Activated T-cell treated with anti-CD3 and anti-CD28 coated beads for 4 hours (primary cell): ENCODE data around the gene LIN7C.
"Not testable (repeated sequence)": the region's sequence is repeated elsewhere in the genome, so short reads cannot be mapped to it uniquely, and the experiment has no call there.

Experiments
- DNase-seq: peaks from one replicate; pipeline ENCODE4 v3.0.0-alpha.2; 2020

The LIN7C gene

GRCh38 chr11:27468995-27469695 is 37.4 kb downstream of the LIN7C start:
- no peak for DNase-seq

DNA sequence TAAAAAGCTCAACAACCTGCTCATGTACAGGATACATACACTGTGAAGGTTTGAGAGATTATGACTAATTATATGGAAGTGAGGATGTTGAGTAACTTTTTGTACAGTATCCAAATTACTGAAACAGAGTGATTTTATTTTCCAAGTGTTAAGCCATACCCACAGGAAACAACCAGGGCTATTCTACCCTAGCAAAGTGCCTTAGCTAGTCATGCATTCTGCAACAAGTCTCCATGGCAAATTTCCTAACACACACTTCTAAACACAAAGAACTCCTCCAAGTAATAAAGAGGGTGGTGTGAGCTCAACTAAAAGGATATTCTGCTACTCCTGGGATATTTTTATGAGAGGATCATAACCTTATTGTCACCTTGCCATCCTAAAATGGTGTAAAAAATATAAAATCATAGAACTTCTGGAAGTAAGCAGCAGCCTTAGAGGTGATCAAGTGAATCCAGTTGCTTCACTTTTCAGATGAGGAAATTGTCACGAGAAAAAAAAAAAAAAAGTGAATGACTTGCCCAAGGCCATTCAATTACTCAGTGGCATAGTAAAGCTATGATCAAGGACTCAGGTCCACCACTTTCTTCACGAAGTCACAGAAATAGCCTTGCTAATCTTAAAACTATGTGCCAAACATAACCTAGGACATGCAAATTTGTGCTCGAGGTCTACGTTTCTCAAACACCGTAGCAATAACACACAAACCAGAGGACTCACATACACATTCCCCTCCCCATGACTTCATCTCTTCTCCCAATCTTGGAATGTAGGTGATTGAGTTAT is 38.2 kb downstream of the LIN7C start:
- DNase-seq = no peak

DNA sequence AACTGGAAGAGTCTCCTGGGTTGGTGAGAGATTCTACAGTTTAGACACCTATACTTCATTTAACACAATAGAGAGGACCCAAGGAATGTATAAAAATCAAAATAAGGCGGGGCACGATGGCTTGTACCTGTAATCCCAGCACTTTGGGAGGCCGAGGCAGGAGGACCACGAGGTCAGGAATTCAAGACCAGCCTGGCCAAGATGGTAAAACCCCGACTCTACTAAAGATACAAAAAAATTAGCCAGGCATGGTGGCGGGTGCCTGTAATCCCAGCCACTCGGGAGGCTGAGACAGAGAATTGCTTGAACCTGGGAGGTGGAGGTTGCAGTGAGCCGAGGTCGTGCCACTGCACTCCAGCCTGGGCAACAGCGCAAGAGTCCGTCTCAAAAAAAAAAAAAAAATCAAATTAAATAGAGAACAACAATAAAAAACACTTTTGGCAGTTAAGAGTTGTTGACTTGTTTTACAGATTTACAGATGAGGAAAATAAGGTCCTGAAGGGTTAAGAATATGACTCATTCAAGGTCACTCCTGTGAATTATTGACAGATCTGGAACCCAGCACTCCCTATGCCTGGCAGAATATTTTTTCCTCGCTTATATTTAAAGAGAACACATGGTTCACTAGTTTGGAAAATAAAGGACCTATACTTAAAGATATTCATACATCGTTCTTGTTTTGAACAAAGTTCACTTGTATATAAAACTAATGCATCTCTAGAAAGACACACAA is 39.2 kb downstream of the LIN7C start:
- no peak for DNase-seq

DNA sequence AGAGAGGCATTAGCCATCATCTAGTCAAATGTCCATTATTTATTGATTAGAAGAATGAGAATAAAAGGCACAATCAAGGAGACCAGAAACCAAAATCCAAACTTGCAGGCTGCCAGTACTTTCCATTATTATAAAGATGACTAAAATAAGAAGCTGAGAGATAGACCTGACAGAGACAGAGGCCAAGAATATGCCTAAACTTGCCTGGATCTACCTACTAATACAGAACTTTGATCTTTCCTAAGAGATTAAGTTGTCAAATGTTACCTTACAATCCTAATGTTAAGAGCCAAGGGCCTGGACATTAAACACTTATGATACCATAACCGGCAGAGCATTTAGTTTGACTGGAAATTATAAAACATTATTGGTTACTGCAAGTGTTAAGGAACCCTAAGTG is 40.2 kb downstream of the LIN7C start:
- no peak for DNase-seq

- DNase-seq = no peak
Observed at GRCh38 chr11:27465629-27466028, 40.9 kb downstream of the LIN7C start.

GRCh38 chr11:27464909-27465308 is 41.7 kb downstream of the LIN7C start:
- DNase-seq = no peak

- no peak for DNase-seq
Observed at GRCh38 chr11:27464289-27464696, 42.3 kb downstream of the LIN7C start.

DNA sequence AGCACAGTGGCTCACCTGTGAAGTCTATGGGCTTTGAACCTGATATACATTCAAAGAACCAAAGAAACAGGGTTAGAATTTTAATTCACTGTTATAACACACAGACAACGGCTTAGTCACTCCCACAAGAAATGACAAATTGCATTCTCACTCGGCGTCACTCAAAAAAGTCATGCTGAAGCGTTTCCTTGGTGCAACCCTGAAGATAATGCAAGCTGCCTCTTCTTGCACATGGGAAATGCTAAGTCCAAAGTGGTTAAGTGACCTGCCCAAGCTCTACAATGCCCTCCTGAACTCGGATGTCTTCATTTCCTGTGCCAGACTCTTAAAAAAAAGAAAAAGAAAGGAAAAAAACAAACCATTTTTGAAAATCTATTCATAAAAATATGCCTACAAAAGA is 44.0 kb downstream of the LIN7C start:
- DNase-seq = no peak

DNA sequence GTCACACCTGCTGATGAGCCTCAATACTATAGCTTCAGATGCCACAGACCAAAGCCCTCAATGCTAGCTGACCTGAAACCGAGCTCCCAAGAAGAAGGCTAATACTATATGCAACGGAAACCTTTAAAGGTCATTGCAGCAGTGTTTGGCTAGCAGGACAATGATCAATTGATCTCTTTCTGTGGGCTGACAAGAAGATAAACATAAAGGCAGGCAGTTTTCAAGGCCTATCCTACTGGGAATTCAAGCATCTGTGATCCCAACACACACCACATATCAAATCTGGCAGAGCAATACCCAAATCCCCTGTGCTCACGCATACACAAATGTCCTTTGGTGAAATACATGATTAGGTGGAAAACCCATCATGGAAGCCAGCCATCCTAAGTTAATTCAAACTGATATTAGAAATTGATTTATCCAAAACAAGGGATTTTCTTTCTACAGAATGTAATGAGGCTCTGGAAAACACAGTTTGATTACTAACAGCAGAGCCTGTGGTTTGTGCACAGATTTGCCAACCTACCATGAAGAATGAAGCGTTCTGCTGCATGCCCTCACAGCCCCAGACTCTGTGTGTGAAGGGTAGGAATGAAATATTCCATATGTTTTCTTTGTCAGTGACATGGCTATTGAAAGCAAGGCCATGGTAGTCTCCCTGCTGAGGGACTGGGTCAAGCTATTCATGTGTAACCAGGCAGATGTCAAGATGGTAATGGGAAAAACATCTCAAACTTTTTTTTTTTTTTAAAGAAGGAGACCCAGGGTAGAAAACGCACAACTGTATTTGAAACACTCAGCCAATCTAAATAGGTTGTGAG is 46.2 kb downstream of the LIN7C start:
- DNase-seq = no peak

- DNase-seq = no peak
Observed at GRCh38 chr11:27459191-27459590, 47.4 kb downstream of the LIN7C start.

- no peak for DNase-seq
Observed at GRCh38 chr11:27458182-27458581, 48.4 kb downstream of the LIN7C start.

DNA sequence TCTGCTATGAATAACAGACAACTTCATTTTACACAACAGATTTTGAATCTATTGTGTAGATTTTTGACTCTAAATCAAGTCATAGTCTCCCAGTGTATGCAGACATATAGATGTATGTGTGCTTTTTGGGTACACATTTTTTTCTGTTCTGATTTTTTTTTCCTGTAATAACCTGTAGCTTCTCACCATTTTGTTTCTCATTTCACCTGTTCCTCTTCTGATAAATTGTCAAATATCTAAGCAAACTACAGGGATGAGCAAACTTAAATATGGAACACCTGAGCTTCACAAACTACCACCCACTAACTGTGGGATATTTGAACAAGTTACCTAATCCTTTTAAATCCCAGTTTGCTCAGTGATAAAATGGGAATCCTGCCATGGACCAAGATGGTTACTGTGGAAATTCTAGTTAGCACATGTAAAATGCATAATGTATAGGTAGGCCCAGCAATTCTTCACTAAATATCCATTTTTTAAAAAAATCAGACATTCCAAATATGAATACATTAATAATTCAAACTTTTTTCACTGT is 49.7 kb downstream of the LIN7C start:
- DNase-seq = no peak

DNA sequence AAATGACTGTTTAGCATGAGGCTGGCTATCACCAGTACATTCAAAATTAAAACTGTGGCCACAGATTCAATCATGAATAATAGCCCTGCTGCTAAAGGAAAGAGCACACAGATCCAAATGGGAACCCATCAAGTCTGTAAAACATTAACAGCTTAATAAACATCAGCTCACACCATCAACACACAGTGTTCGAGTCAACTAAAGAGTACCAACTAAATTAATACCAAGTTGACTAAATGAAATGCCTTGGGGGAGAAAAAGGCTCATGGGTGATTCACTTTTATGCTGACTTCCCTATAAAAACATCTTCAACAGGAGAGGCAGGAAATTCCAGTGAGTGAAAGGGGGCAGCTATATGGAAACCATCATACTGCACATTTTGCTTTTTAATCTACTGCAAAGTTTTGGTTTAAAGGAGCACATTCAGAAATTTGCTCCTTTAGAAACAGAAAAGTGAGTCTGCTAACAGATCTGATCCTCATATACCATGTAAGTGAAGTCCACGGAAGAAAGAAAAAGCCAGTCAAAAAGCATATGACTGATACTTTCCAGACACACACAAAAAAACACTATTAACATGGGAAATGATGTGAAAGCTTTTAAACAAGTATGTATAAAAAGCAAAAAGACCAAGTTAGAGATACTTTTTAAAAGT is 50.3 kb downstream of the LIN7C start:
- DNase-seq = no peak

DNA sequence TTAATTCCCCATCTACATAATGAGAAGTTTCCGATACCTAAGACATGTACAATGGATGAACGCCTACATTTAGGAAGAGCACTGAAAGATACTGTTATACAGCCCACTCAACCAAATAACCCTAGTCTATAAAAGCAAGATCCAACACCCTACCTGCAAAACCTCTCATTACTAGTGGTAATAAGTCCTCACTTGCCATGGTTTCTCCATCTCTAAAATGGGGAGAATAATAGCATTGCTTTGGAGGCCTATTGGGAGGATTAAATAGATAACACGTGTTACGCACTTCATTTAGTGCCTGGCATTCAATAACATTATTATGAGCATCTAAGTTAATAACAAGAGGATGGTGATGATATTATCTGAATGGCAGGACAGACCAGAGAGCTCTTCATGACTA is 50.9 kb downstream of the LIN7C start:
- DNase-seq = no peak

GRCh38 chr11:27453701-27454100 is 52.9 kb downstream of the LIN7C start:
- DNase-seq = no peak

DNA sequence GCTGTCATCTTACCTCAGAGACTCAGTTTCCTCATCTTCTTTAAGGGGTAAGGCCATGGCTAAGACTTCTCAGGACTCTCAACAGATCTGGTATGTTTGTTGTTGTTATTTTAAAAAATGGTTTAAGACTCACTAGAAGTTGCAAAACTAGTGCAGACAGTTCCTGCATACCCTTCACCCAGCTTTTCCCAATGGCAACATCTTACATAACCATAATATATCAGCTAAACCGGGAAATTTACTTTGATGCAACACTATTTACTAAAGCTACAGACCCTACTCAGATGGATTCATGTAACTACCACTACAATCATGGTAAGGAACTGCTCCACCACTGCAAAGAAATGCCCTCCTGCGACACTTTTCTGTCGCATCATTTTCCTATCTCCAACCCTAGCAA is 54.4 kb downstream of the LIN7C start:
- DNase-seq = no peak

DNA sequence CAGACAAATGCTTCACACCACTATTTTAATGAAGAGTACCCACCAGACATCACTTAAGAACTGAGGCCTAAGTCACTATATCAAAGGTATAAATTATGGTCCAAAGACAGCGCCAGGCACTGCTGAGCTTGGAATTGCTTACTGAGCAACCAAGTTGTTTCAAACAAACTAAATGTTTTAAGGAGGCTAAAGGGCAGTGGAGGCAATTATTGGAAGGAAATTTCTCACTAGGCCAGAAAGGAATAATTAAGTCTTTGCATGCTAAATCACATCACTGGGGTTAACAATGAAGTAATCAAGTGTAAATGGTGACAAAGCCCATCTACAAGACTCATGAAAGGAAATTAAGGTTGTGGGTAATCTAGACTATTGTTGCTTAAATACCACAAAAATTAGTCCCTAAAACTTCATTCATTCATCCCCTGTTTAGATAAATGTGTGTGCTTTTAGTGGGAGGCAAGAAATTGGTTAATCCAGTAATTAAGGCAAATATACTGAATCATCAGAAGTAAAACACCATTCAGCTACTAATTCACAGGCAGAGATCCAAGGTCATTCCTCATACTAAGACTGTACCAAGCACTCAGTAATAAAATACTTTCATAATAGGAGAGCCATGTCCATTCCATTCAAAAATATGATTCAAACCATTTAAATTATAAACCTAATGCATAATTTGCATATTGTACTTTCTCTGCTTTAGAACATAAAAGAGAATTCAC is 55.2 kb downstream of the LIN7C start:
- no peak for DNase-seq

DNA sequence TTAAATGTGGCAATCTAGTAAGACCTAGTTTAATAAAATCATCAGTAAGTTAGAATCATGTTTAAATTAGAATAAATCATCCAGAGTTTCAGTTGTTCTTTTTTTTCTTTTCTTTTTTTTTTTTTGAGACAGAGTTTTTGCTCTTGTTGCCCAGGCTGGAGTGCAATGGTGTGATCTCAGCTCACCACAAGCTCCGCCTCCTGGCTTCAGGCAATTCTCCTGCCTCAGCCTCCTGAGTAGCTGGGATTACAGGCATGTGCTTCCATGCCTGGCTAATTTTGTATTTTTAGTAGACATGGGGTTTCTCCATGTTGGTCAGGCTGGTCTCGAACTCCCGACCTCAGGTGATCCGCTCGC is 58.4 kb downstream of the LIN7C start:
- DNase-seq = not testable (repeated sequence)

DNA sequence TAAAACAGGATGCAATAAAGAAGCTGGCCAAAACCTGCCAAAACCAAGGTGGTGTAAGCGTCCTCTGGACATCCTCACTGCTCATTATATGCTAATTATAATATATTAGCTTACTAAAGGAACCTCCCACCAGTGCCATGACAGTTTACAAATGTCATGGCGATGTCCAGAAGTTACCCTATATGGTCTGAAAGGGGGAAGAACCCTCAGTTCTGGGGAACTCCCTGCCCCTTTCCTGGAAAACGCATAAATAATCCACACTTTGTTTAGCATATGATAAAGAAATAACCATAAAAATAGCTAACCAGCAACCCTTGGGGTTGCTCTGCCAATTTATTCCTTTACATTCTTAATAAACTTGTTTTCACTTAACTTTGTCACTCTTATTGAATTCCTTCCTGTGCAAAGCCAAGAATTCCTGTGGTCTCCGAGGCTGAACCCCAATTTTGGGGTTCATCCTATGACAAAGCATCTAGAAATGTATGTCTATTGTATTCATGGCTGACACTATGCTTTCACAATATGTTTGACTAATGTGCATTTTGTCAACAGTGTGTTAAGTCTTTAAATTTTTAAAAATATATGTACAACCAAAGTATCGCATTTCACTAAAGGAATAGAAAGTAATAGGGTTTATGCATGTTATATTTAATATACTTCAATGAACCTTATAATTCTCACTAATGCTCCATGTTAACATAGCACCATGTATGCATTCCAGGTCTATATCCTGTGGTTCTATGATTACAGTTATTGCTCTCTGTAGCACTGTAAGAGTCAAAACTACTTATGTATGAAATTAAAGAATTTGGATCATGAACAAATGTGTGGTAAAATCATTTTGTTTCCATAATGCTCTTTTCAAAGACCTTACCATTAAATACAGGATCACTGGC is 59.0 kb downstream of the LIN7C start:
- no peak for DNase-seq

DNA sequence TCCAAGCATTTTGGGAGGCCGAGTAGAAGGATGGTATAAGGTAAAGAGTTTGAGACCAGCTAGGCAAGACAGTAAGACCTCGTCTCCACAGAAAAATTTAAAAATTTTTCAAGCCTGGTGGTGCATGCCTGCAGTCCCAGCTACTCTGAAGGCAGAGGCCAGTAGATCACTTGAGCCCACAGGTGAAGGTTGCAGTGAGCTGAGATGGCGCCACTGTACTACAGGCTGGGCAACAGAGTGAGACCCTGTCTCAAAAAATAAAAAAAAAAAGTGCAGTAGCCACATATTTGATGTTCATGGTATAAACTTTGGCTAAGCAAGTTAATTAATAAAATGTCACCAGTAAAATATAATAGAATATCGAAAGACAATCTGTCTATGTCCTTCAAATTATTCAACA is 60.9 kb downstream of the LIN7C start:
- DNase-seq = no peak
